ENCODE data around the gene DNAH9.

The DNAH9 gene

DNA sequence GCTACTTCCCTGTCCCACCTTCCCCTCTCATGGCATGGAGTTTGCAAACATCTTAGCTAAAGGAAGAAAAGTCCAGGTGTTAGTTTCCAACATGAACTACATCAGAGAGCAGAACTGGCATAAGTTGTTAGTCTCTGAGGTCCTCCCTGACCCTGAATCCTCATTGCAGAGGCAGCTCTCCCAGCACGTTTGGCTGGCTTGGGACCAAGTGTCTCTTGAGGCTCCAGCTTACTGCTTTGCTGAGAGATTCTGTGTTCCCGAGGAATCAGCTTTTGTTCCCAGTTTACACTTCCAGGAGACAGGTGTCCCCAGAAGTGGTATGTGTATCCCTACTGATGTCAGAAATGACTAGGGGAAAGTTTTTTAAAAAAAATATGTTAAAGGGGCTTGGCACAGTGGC, 14.7 kb downstream of the DNAH9 start:
- DNase-seq: no peak

DNA sequence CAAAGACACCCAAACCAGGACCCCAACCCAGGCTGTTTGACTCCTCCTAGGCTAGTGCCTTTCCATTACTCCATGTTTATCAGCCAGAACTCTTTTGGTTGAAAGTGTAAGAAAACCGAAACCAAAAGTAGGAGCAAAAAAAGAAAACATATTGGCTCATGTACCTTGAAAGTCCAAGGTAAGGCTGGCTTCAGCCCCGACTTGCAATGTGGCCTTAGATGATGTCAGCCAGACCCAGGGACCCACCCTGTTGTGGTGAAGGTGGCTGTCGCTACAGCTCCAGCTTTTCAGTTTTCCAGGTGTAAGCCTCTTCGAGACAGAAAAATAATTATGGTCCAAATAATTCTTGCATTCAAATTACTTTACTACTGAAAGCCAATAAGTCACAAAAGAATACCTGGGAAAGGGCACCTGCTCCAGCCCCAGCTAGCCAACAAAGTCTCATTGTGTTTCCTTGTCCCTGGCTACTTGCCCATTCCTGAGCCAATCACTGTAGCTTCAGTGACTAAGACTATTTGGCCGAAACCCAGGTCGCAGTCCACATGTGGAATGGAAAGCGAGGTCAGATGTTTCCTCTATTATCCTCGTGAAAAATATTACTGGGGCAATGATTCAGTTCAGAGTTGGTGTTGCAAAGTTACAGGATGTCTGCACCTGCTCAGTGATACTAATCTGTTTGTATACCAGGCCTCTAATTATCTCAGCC, 20.7 kb downstream of the DNAH9 start:
- no peak for DNase-seq

DNA sequence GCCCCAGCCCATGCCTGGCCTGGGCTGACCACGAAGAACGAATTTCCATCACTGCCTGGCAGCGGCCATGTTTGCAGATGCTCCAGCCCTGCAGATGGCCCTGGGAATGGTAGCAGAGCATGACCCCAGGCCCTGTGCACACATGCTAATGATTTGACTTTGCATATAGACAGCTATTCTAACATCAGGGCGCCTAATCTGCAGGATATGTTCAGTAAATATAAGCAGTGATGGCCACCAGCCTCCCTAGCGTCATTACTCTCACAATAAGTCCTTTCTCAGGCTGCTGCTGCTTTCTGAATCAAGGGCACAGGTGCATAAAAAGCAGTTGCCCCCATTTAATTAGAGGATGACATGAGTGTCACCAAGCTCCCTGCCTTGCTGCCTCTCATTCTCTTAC, 24.2 kb downstream of the DNAH9 start:
- no peak for DNase-seq

DNA sequence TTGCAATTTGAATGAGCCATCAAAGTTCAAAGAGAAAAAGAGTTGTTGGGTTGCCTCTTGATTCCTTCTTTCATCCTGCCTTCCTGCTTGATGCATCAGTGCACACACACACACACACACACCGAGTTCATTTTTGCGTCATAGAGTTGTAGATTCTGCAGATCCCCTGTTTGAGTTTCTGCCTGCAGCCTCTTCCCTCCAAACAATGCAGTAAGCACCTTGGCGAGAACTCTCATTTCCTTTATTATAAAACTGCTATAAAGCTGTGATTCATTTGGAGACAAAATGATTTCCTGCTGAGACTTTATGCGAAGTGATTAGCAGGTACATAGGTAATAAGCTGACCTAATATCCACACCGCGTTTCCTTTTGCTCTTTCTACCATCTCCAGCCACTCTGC, 26.7 kb downstream of the DNAH9 start:
- DNase-seq: no peak

DNA sequence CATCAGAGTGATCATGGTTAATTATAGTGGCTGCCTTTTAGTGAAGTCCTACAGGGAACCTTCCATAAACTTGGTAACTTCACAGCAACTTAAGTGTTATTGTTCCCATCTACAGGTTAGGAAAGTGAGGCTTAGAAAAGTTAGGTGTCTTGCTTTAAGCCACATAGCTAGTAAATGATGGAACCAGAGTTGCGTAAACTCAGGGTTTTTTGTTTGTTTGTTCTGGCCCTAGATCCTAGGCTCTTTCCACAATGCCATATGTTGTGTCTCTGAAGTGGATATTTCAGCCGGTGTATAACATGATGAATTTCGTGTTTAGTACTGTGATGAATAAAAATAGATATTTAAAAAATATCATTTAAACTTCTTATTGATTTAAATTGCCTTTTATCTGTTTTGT, 27.6 kb downstream of the DNAH9 start:
- no peak for DNase-seq

DNA sequence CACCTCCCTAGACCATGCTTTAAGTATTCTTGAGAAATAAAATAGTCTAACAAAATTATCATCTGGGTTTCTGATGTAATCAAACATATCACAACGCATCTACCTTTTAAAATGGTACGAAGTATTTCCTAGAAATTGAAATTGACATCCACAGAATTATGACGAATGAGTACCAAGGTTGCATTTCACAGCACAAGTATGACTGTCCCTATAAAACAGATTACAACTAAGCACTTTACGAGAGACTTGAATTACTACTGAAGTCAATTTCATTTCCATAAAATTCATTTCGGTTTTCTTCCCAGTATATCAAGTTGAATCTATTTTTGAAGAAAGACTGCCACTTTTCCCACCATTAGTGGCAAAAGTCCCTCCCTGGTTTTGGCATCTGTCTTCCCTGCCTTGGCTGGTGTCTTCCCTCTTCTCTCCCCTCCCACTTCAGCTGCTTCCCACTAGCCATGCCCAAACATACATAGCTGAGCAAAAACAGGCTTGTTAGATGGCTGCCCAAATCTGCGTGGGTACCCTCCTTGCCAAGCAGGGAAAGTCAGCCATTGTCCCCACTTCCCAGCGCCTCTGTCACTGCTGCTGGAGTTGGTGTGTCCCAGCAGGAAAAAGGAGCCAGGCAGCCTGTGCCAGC, 29.2 kb downstream of the DNAH9 start:
- DNase-seq: no peak

DNA sequence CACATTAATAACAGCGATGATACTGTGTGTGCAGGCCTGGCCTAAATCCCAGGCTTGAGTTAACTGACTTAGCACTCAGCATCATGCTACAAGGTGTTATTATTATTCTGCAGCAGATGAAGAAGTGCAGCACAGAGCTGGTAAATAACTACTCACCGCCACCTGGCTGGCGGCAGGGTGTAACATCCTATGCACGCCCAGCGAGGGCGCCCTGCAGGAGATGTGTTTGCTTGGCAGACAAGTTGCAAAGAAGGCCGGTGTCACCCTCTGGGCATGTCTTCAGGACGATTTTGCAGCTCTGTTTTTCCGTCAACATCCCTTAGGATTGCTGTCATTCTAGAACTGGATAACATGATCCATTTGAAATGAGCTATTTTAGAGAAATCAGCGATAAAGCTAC, 30.1 kb downstream of the DNAH9 start:
- no peak for DNase-seq

DNA sequence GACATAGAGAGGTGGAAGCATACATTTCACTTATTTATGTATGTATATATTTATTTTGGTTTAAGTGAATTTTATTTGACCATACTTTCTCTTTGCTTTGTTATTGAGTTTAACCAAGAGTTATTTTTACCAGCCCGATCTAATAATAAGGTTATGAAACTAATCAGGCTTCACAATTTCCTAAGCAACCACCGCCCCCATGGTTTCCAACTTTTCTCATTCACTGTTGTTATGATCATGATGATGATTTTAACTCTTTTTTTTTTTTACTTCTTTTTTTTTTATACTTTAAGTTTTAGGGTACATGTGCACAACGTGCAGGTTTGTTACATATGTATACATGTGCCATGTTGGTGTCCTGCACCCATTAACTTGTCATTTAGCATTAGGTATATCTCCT, 30.6 kb downstream of the DNAH9 start:
- no peak for DNase-seq

DNA sequence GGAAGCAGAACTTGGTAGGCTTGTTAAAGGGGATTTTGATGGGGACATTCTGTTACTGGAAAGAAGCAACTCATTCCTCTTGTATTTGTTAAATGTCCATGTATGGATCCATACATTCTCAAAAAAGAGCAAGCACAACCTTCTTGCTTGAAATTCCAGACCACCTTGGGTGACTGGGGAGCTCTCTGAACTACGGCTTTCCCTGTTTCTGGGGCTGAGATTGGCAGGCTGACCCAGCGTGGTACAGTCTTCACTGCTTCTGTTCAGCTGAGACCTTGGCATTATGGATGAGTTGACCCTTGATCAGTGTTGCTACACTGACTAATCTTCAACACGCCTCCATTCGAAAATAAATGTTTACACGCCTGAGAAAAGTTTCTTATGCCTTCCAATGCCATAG, 38.5 kb downstream of the DNAH9 start:
- no peak for DNase-seq

DNA sequence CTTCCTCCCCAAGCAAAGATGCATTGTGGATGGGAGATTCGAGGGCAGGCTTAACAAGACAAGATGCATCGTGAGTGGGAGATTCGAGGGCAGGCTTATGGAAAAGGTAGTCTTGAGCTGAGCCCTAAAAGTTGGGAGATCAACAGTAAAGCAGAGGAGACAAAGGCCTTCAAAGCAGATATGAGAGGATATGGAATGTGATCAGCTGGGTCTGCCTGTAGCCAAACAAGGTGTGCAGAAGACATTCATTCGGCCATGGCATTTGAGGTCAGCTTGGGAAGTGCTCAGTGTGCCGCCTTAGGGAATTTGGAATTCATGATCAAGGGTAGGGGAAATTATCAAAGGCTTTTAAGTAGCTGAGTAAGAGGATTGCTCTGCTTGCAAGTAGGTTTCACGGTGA, 39.5 kb downstream of the DNAH9 start:
- DNase-seq: no peak

DNA sequence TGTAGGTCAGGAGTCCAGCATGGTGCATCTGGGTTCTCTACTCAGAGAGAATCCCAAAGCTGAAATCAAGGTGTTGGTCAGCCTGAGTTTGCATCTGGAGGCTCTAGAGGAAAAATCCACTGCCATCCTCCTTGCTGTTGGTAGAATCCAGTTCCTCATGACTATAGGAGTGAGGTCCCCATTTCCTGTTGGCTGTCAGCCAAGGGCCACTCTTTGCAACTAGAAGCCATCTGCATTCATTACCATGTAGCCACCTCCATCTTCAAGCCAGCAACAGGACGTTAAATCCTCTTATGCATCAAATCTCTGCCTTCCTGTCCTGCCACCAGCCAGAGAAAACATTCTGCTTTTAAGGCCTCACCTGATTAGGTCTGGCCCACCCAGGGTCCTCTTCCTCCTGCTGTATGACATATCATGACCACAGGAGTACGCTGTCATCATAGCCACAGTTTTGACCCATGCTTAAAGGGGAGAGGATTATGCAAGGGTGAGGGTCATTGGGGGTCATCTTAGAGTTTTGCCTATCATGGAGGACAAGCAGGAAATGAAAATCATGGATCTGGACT, 40.5 kb downstream of the DNAH9 start:
- no peak for DNase-seq

DNA sequence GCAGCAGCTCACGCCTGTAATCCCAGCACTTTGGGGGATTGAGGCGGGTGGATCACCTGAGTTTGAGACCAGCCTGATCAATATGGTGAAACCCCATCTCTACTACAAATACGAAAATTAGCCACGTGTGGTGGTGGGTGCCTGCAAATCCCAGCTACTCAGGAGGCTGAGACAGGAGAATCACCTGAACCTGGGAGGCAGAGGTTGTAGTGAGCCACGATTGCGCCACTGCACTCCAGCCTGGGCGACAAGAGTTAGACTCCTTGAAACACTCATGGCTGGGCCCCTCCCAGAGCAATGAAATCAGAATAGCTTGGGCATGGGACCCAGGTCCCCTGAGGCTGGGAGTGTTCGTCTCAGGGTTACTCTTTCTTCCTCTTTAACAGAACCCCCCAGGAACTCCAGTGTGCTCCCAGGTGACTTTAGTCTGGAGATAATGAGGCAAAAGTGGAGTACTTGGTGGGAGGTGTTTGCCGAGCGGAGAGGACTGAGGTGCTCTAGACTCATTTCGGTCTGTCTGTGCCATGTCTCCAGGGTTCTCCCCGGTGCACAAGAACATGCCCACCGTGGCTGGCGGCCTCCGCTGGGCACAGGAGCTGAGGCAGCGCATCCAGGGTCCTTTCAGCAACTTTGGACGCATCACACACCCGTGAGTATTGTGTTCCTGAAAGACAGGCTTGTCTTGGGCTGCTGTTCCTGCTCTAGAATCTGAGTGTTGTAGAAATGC, 41.6 kb downstream of the DNAH9 start:
- no peak for DNase-seq

DNA sequence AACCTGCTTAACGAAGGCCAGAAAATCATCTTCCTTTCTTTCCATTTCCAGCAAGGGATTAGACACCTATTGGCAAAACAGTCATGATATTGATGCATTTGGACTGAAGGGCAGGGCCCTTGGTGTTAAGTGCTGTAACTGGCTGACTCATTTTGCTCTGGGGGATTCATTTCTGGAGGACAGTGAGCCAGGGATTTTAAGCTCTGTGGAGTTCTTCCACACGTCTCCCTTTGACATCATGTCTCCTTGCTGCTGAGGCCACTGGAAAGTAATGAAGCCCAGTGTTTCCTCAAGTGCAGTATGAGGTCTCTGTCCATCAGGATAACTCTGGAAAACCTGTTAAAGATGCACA, 42.2 kb downstream of the DNAH9 start:
- DNase-seq: no peak

DNA sequence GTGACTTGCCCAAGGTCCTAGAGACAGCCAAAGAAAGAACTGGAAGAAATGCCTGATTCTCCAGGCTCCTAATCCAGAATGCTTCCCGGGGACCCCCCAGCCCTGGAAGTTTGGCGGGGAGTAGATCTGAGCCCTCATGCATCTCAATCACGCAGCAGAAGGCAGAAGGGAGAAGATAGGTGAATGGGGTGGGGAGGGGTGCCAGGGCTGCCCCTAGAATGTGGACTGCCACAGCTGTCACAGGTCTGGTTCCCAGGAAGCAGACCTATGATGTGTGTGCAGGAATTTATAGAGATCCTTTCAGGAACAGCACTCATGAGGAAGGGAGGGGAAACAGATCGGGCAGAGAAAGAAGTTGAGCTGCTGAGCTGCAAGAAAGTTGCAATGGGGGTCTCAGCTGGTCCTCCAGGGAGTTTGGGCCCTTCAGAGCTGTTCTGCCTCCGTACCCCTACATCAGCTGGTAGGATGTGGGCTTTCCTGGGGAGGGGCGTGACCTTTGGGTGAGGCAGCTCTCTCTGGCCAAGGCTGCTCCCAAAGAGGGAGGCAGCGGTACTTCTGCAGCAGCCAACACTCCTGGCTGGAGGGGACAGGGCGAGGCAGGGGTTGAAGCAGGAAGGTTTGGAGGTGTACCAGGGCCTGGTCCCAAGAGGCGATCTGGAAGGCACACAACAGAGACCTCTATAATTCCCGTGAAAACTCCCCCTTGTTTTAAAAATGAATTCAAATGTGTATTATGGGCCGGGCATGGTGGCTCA, 43.4 kb downstream of the DNAH9 start:
- DNase-seq: no peak

DNA sequence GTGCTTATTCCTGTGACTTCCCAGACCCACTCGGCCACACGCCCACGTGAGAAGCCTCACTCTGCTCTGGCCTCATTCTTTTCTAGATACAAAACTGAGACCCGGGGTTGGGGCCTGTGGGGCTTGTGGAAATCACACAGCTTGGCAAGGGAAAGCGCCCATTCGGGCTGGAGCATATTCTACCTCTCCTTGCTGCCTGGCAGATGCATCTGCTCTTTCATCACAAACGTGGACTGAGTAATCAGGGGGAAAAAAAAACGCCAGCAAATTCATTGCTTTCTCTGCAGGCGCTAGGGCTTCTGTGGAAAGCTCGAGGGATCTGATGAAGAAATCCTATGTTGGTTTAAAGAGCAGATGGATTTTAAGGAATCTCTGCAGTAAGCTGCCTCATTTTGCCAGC, 44.4 kb downstream of the DNAH9 start:
- no peak for DNase-seq

DNA sequence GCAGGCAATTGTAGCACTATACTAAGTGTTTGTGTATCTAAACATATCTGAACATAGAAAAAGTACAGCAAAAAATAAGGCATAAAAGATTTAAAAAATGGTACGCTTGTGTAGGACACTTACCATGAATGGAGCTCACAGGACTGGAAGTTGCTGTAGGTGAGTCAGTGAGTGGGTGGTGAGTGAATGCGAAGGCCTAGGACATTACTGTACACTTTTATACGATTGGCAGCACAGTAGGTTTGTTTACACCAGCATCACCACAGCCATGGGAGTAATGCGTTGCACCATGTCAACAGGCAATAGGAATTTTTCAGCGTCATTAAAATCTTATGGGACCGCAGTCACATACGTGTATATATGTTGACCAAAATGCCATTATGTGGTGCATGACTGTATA, 45.6 kb downstream of the DNAH9 start:
- DNase-seq: no peak

DNA sequence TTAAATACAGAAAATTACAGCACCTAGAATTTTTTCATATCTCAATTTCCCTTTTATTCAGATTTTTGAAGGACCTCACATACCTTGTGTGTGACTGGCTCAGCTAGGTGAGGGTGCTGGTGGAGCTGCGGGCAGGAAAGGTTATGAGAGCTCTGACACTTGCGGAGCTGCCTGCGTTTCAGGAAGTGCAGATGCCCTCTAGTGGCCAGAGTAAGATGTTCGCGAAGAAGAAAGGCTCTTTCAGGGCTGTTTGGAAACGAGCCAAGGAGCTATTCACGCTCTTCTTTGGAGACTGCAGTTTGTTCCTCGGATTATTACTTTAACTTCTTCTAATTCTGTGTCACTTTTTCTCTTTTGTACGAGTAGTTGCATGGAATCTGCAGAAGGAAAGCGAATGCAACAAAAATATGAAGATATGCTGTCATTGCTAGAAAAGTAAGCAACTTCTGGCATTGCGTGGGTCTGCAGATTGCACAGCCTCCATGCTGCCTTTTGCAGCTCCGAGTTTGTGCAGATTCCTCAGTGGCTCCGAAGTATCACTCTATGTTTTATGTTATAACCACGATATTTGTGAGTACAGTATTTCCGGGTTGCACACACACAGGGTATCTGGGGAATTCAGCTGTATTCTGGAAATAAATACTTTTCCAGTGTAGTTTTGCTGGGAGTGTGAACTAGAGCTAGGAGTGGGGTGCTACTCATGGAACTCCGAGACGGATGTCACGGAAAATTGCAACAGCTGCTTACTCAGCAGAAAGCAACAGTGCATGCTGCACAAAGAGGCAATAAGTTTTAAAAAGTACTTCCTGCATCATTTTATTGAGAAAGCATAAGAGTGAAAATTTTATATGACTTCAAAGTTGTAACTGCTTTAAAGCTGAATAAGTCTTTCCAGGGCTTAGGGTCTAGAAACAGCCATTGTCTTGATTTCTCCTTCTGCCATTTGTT, 46.3 kb downstream of the DNAH9 start:
- DNase-seq: peak; percentile 61

DNA sequence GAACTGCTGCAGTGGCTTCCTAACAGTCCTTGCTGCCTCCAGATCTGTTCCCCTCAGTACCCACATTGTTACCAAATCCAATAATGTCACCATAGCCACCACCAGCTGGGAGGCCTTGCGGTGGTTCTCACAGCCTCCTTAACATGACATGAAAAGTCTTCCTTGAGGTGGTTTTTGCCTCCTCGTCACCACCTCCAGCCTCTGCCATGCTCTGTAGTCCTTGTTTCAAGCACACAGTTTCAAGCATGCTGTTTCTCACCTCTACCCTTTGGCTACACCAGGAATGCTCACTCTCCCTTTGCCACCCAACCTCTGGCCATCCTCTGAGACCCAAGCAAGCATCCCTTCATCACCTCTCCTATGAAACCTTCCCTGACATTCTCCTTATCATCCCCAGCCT, 47.2 kb downstream of the DNAH9 start:
- DNase-seq: no peak

DNA sequence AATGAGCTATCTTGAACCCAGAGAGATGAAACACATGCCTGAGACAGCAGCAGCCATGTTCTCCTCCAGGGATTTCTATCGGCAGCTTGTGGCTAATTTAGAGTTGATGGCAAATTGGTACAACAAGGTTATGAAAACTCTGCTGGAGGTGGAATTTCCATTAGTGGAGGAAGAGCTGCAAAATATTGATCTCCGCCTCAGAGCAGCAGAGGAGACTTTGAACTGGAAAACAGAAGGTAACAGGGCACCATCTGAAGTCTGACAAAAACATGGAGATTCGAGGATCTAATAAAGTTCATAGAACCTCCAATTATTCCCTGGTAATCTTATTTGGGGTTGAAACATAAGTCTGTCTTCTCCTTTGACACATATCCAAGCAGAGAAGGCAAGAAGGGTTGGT, 52.8 kb downstream of the DNAH9 start:
- no peak for DNase-seq

DNA sequence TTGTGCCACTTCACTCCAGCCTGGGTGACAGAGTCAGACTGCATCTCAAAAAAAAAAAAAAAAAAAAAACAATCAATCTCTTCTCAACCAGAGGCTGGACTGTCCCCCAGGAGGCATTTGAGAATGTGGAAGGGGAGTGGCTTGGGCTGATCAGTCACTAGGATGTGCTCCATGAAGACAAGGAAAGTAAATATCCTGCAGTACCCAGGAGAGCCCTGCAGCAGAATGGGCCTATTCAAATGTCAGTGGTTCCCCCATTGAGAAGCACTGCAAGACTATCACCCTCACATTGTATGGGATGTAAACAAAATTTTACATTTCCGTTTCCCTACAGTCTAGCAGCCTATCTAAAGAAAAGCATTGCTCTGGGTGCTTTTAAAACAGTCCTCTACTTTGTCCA, 70.3 kb downstream of the DNAH9 start:
- DNase-seq: no peak

DNA sequence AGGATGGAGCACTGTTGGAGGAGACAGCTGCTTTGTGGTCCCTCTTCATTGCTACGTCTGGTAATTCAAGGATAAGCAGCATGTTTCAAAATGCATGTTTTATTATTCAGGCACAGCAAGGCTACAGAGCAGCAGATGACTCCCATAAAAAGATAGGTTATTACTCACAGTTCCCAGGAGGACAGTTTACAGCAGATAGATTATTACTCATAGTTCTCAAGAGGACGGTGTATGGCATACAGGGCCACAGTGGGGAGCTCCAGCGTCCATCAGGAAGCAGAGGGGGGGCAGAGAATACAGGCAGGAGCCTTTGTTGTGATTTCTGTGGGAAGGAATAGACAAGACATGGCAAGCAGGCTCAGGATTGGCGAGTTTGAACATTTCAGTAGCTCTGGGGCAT, 72.9 kb downstream of the DNAH9 start:
- no peak for DNase-seq

DNA sequence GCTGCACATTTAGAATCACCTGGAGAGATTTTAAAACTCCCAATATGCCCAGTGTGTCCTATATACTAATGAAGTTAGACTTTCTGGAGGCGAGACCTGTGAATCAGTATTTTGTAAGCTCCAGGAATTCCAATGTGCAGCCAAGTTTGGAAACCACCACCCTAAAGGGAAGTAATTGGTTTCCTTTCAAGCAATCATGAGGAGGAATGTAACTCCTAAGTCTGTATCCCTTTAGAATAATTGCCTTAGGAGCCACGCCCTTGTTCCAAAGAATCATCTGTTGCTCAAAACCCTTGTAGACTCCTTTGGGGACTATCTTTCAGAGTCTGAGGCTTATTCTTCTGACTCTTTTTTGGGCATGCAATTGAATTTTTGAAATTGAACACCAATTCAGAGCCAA, 84.4 kb downstream of the DNAH9 start:
- DNase-seq: no peak

Data from left hindlimb (tissue), 1 donor.